Activated effector memory CD4-positive, alpha-beta T cell treated with Interleukin-2 at 50 U/mL for 16 hours (primary cell): Measurements from ENCODE around the gene GSTM3.
"Not testable (repeated sequence)": the region's sequence is repeated elsewhere in the genome, so short reads cannot be mapped to it uniquely, and the experiment has no call there.

Source experiments
- DNase-seq: peaks from one replicate; pipeline ENCODE4 v3.0.0-alpha.2; 2020

The GSTM3 gene

DNA sequence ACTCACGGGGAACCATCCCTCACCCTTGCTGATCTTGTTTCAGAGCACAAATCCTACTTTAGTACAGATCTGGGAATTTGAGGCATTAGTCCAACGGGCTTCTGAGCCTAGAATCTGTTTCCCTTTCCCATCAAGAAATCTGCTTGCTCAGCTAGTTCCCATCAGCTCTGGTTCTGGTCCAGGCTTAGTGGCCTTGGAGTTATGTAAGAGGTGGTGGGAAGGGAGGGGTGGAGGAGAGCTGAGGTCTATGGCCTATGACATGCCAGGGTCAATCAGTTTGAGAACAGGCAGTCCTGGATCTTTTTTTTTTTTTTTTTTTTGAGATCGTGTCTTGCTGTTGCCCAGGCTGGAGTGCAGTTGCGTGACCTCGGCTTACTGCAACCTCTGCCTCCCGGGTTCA lies 49.1 kb downstream of the GSTM3 start:
- DNase-seq = no peak

DNA sequence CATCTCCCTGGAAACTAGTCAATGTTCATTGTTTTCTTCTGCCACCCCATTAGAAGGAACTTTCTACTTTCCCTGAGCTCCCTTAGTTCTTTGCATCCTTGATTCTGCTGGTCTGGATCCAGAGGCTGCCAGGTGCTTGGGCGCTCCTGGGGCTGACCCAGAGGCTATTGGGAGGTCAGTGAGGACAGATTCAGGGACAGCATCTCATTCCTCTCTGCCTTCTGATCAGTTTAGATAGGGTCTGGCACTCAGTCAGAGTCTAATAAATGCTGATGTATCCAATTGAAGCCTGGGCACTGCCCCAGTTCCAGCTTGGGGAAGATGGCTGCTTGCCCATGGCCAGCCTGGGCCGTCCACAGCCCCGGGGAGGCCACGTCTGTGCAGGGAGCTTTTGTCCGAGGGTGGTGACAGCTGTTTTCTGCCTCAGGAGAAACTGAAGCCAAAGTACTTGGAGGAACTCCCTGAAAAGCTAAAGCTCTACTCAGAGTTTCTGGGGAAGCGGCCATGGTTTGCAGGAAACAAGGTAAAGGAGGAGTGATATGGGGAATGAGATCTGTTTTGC lies 50.9 kb downstream of the GSTM3 start:
- no peak for DNase-seq

DNA sequence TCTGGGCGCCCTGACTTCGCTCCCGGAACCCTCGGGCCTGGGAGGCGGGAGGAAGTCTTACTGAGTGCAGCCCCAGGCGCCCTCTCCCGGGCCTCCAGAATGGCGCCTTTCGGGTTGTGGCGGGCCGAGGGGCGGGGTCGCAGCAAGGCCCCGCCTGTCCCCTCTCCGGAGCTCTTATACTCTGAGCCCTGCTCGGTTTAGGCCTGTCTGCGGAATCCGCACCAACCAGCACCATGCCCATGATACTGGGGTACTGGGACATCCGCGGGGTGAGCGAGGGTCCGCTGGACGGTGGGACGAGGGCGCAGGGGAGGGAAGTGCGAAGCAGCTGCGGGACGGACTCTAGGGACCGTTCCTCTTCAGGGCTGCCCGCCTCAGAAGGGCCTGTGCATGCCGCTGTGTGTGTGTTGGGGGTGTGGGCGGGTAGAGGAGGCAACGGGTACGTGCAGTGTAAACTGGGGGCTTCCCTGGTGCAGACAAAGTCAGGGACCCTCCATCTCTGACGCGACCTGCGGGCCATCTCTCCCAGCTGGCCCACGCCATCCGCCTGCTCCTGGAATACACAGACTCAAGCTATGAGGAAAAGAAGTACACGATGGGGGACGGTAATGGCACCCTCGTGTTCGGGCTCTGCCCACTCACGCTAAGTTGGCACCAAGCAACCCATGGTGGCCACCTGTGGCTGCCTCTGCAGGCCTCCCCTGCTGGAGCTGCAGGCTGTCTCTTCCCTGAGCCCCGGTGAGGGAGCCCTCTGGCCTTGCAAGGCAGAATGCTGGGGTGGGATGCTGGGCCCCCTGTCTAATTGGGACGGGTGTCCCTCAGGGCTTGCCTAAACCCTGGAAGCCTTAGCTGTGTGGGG lies 53.0 kb downstream of the GSTM3 start, which contains the start of gene GSTM1:
Gene GSTM1, plus strand, starts transcription at position 177 of the 859 bp plus-strand sequence. Its CDS starts 57 bp downstream, at position 234.
- DNase-seq = peak; percentile 68

DNA sequence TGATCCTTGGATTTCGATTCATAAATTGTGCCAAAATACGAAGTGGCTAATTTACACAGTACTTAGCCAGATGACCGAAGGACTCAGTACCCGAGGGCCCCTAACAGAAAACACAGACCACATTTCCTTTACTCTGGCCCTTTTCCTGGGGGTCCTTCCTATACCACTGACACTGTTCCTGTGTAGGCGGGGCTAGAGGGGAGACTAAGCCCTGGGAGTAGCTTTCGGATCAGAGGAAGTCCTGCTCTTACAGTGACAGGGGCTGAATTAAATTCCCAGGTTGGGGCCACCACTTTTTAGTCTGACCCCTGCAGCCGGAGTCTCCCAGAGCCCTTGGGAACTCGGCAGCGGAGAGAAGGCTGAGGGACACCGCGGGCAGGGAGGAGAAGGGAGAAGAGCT lies 53.7 kb downstream of the GSTM3 start:
- DNase-seq = not testable (repeated sequence)

DNA sequence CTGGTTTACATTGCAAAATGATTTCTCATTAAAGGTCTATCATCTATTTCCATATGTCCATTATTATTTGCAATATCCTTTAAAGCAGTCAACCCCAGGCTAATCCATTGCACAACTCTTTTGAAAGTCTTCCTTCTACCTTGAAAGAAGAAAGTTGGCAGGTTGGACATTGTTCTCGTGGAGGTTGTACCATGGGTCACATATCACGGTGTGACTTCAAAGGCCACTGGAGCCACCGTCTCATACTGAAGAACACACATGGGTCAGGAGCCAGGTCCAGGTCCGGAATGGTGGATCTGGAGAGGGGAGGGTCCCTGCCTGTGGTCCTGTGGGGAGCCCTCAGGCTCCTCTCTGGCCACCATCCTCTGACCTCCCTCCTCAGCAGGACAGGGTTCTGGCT lies 54.9 kb downstream of the GSTM3 start:
- not testable (repeated sequence) for DNase-seq

DNA sequence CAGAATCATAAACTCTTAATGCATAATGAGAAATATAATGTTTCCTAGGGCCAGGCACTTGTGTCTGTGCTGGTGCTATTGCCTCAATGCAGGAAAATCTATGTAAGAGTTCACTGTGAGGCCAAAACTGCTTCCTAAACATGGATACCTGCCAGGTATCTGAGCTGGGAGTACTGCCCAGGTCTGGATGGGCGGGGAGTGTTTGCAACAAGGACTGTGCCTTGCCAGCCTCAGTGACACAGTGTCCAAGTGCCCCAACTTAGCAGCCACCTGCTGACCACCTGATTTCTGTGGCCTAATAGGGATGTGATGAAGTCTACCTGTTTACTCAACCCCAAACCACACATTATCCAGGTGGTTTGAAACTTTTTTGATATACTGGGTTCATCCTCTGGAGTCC lies 55.4 kb downstream of the GSTM3 start:
- DNase-seq = not testable (repeated sequence)

DNA sequence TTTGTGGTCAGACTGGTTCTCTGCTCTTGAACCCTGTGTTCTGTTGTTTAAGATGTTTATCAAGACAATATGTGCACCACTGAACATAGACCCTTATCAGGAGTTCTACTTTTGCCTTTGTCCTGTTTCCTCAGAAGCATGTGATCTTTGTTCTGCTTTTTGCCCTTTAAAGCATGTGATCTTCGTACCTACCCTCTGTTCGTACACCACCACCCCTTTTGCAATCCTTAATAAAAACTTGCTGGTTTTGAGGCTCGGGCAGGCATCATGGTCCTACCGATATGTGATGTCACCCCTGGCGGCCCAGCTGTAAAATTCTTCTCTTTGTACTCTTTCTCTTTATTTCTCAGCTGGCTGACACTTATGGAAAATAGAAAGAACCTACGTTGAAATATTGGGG lies 56.1 kb downstream of the GSTM3 start:
- DNase-seq = not testable (repeated sequence)
